CD14-positive monocyte (primary cell): ENCODE results near the gene VPS8. TPM values are rescaled to one million over a fixed set of nuclear protein-coding genes. Genes with fewer than 3 reads are reported as not detected.
A peak's percentile ranks its signal among the peaks of the same experiment; 100 is the strongest.

Experiments
- DNase-seq, 3 donors: peaks; one replicate each; pipeline ENCODE4 v3.0.0-alpha.2; 2011 to 2022
- H2AFZ ChIP-seq: 2 replicates; pipeline ENCODE4 v1.6.0; 2012; ENCODE audit warnings: mild to moderate bottlenecking, low read depth, low read length, inconsistent platforms; ENCODE audit not compliant: insufficient read depth, poor library complexity, severe bottlenecking
- H3K27ac ChIP-seq, 2 donors: 1 replicate in 1 of 2; 2 replicates in 1 of 2; pipeline ENCODE4 v1.5.1; 2012 to 2013; ENCODE audit warnings: low read length in 2 of 2, control low read depth in 1 of 2, inconsistent platforms in 1 of 2, low read depth in 1 of 2, mild to moderate bottlenecking in 1 of 2
- H3K27me3 ChIP-seq, 2 donors: one replicate each; pipeline versions ENCODE4 v1.6.0 to v1.6.1; 2011 to 2013; ENCODE audit warnings: low read length in 2 of 2; ENCODE audit not compliant: control insufficient read depth in 2 of 2, insufficient read depth in 2 of 2
- H3K36me3 ChIP-seq, 2 donors: replicated peaks in 1 of 2; 1 replicate in 1 of 2; 2 replicates in 1 of 2; pipeline versions ENCODE4 v1.5.1 to v1.6.1; 2012 to 2013; ENCODE audit warnings: low read length in 2 of 2, control low read depth in 1 of 2, inconsistent platforms in 1 of 2, mild to moderate bottlenecking in 1 of 2; ENCODE audit not compliant: insufficient read depth in 2 of 2, control insufficient read depth in 1 of 2
- H3K4me1 ChIP-seq, 2 donors: 1 replicate in 1 of 2; 2 replicates in 1 of 2; pipeline versions ENCODE4 v1.5.1 to v1.6.1; 2012 to 2013; ENCODE audit warnings: low read length in 2 of 2, control low read depth in 1 of 2, inconsistent platforms in 1 of 2, mild to moderate bottlenecking in 1 of 2, moderate library complexity in 1 of 2; ENCODE audit not compliant: insufficient read depth in 2 of 2, control insufficient read depth in 1 of 2
- H3K4me2 ChIP-seq: replicated peaks from 2 replicates; pipeline ENCODE3; 2012; ENCODE audit warnings: low read length, moderate library complexity, mild to moderate bottlenecking; ENCODE audit not compliant: poor library complexity, severe bottlenecking; ENCODE audit errors: extremely low read depth
- H3K4me3 ChIP-seq, 3 experiments: fragments of 200-600 bp in 1 of 3; sonication (generic) in 1 of 3; replicated peaks in 1 of 3; 1 replicate in 2 of 3; 2 replicates in 1 of 3; pipeline ENCODE4 v1.5.1; 2011 to 2013; ENCODE audit warnings: low read length in 3 of 3, mild to moderate bottlenecking in 3 of 3, control low read depth in 2 of 3, low read depth in 2 of 3, inconsistent platforms in 1 of 3, moderate library complexity in 1 of 3
- H3K79me2 ChIP-seq: 2 replicates; pipeline ENCODE4 v1.6.0; 2012; ENCODE audit warnings: mild to moderate bottlenecking, control low read depth, inconsistent platforms, low read length, moderate library complexity; ENCODE audit not compliant: insufficient read depth
- H3K9ac ChIP-seq: 2 replicates; pipeline ENCODE4 v1.6.0; 2017; ENCODE audit warnings: low read length, mild to moderate bottlenecking; ENCODE audit not compliant: insufficient read depth, poor library complexity, severe bottlenecking
- H3K9me3 ChIP-seq, 2 donors: replicated peaks in 1 of 2; 1 replicate in 1 of 2; 2 replicates in 1 of 2; pipeline versions ENCODE4 v1.5.1 to v1.6.1; 2012 to 2013; ENCODE audit warnings: low read length in 2 of 2, control low read depth in 1 of 2; ENCODE audit not compliant: control insufficient read depth in 1 of 2, insufficient read depth in 1 of 2
- H4K20me1 ChIP-seq: 2 replicates; pipeline ENCODE4 v1.6.0; 2012; ENCODE audit warnings: mild to moderate bottlenecking, low read length, control low read depth, moderate library complexity; ENCODE audit not compliant: insufficient read depth
- H3K27ac Mint-ChIP-seq, 7 donors: one replicate each; pipeline ENCODE4 v1.8.0; 2020; ENCODE audit warnings: mild to moderate bottlenecking in 7 of 7, mixed read lengths in 7 of 7, moderate library complexity in 6 of 7, inconsistent platforms in 2 of 7
- H3K27me3 Mint-ChIP-seq, 3 donors: one replicate each; pipeline ENCODE4 v1.8.0; 2021 to 2022; ENCODE audit warnings: low read depth in 3 of 3, mild to moderate bottlenecking in 3 of 3, mixed read lengths in 3 of 3, moderate library complexity in 3 of 3, inconsistent platforms in 1 of 3
- H3K36me3 Mint-ChIP-seq, 2 donors: one replicate each; pipeline ENCODE4 v1.8.0; 2020; ENCODE audit warnings: mixed read lengths in 2 of 2, inconsistent platforms in 1 of 2, mild to moderate bottlenecking in 1 of 2
- H3K4me1 Mint-ChIP-seq: one replicate; pipeline ENCODE4 v1.8.0; 2020; ENCODE audit warnings: mild to moderate bottlenecking, mixed read lengths
- H3K4me3 Mint-ChIP-seq, 2 donors: one replicate each; pipeline ENCODE4 v1.8.0; 2020; ENCODE audit warnings: mild to moderate bottlenecking in 2 of 2, mixed read lengths in 2 of 2, moderate library complexity in 1 of 2
- H3K9me3 Mint-ChIP-seq, 7 donors: one replicate each; pipeline ENCODE4 v1.8.0; 2020 to 2022; ENCODE audit warnings: mixed read lengths in 7 of 7, mild to moderate bottlenecking in 6 of 7, moderate library complexity in 6 of 7, inconsistent platforms in 2 of 7
- WGBS: methylation state at CpG from one replicate; pipeline ENCODE4 v1.1.5; 2013; ENCODE audit warnings: missing lambda C conversion rate; ENCODE audit not compliant: insufficient coverage; 5-methylcytosine and 5-hydroxymethylcytosine counted together
- intact Hi-C, 2 donors: fragments of 100-400 bp; cut with micrococcal nuclease; formaldehyde crosslinking; loops; one replicate each; pipeline versions ENCODE4 v1.15.0 to v1.15.1; 2023
- polyA plus RNA-seq, 3 donors: library from polyadenylated mRNA; depleted of rRNA in 1 of 3; unstranded in 2 of 3; stranded (reverse) in 1 of 3; fragments of 300-500 nt in 2 of 3; fragments of >200 nt in 1 of 3; fragmentation: Illumina TruSeq in 2 of 3; gene quantifications; 1 replicate in 2 of 3; 2 replicates in 1 of 3; pipeline ENCODE4 v1.2.3, GENCODE V29; 2012 to 2021
- TF ChIP-seq, protein P1 (sequence below): fragments of 200-600 bp; IDR thresholded peaks from one replicate; pipeline ENCODE4 v1.8.0; 2022; ENCODE audit warnings: antibody characterized with exemption, mild to moderate bottlenecking

The VPS8 gene
- polyA plus RNA-seq, 3 donors, result 22.0 to 42.3 (median 29.2) TPM

DNA sequence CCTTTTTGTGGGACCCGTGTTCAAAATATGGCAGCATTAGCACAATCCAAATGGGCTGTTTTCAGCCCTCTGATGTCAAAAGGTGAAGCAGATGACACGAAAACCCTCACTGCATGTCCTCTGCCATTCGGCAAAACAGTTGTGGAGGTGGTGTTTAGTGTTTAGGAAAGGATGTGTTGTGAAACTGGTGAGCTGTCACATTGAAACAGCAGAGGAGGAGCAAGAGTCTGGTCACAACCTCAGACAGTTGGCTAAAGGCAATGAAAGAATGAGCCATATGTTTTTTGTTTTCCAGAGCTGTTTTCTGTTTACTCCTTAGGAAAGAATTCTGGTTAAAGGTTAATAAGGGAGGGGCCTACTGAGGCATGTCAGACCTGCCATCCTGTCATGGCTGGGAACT, 140.7 kb downstream of the VPS8 start:
- DNase-seq, result no peak
- Mint-ChIP-seq H3K4me3 (no peak overlapping the region), H3K36me3 (peaks cover 76 to 77% of the 10 kb centered on the region in 2 donors), H3K9me3 (no peaks in the 10 kb centered on the region), H3K27me3 (no peaks in the 10 kb centered on the region), H3K4me1 (no peaks in the 10 kb centered on the region), H3K27ac (no peak overlapping the region)
- Histone ChIP-seq H3K4me3 (no peak overlapping the region), H3K36me3 (peaks cover 37 to 94% of the 10 kb centered on the region in 2 donors), H4K20me1 (no peaks in the 10 kb centered on the region), H2AFZ (no peak overlapping the region), H3K27me3 (no peaks in the 10 kb centered on the region), H3K9me3 (no peaks in the 10 kb centered on the region), H3K9ac (no peak overlapping the region), H3K4me2 (no peak overlapping the region), H3K79me2 (no peaks in the 10 kb centered on the region), H3K27ac (no peak overlapping the region), H3K4me1 (no peaks in the 10 kb centered on the region)
- WGBS, result 100% methylated on average over 3 of the region's 3 CpGs
- intact Hi-C loops, result no loop called here
- TF ChIP-seq, protein P1, sequence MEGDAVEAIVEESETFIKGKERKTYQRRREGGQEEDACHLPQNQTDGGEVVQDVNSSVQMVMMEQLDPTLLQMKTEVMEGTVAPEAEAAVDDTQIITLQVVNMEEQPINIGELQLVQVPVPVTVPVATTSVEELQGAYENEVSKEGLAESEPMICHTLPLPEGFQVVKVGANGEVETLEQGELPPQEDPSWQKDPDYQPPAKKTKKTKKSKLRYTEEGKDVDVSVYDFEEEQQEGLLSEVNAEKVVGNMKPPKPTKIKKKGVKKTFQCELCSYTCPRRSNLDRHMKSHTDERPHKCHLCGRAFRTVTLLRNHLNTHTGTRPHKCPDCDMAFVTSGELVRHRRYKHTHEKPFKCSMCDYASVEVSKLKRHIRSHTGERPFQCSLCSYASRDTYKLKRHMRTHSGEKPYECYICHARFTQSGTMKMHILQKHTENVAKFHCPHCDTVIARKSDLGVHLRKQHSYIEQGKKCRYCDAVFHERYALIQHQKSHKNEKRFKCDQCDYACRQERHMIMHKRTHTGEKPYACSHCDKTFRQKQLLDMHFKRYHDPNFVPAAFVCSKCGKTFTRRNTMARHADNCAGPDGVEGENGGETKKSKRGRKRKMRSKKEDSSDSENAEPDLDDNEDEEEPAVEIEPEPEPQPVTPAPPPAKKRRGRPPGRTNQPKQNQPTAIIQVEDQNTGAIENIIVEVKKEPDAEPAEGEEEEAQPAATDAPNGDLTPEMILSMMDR, result no peak

DNA sequence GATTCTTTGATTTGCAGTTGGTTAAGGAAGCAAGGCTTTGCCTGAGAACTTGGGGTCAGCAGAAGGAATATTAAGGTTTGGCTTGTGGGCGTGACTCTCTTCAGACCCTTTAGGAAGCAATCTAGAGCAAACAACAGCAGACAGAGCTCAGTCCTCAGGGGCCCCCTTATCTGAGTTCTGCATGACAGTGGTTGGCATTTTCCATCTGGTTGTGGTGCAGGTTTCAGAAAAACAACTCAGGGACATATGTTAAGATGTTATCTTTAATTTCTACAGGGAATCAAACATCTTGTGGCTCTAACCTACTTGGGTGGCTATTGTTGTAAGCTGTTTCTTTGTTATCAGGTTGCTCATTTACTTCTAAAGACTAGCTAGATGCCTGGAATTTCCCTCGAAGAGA, 141.4 kb downstream of the VPS8 start:
- no peak overlapping the region for H3K9ac ChIP-seq
- Mint-ChIP-seq H3K27me3 (no peaks in the 10 kb centered on the region), H3K4me1 (no peaks in the 10 kb centered on the region), H3K36me3 (peaks cover 79% of the 10 kb centered on the region in 2 donors), H3K27ac (peak overlapping the region in 1 of 7 donors; percentile 52), H3K4me3 (no peak overlapping the region), H3K9me3 (no peaks in the 10 kb centered on the region)
- intact Hi-C loops, result no loop called here
- no peak overlapping the region for H2AFZ ChIP-seq
- no peak overlapping the region for H3K27ac ChIP-seq
- H3K9me3 ChIP-seq, result no peaks in the 10 kb centered on the region
- no peaks in the 10 kb centered on the region for H3K79me2 ChIP-seq
- H4K20me1 ChIP-seq, result no peaks in the 10 kb centered on the region
- TF ChIP-seq, protein P1, result no peak
- no peak for DNase-seq
- no peaks in the 10 kb centered on the region for H3K27me3 ChIP-seq
- H3K4me1 ChIP-seq, result no peaks in the 10 kb centered on the region
- H3K4me2 ChIP-seq, result no peak overlapping the region
- no peak overlapping the region for H3K4me3 ChIP-seq
- 20% methylated on average over 1 of the region's 2 CpGs for WGBS
- peaks cover 44 to 94% of the 10 kb centered on the region in 2 donors for H3K36me3 ChIP-seq
